NCI-H1436 treated with DMSO at 0.1 percent for 48 hours (cell line): ENCODE results near the gene TMEM100.
"Not testable (repeated sequence)": the region's sequence is repeated elsewhere in the genome, so short reads cannot be mapped to it uniquely, and the experiment has no call there.

Experiments
- DNase-seq: peaks from one replicate; lab custom pipeline; 2025; lab: John Stamatoyannopoulos, UW

TMEM100 gene

GRCh38 chr17:55687037-55687436 lies 35.6 kb downstream of the TMEM100 start:
- no peak for DNase-seq

GRCh38 chr17:55683550-55684315 lies 38.9 kb downstream of the TMEM100 start:
- DNase-seq, result no peak

GRCh38 chr17:55681342-55681700 lies 41.3 kb downstream of the TMEM100 start:
- DNase-seq, result no peak

- DNase-seq, result no peak
Measured at GRCh38 chr17:55680686-55681341, 41.9 kb downstream of the TMEM100 start.

- DNase-seq, result no peak
Measured at GRCh38 chr17:55677446-55677845, 45.2 kb downstream of the TMEM100 start.

GRCh38 chr17:55676274-55676673 lies 46.4 kb downstream of the TMEM100 start:
- DNase-seq, result no peak

- DNase-seq, result no peak
Measured at GRCh38 chr17:55673743-55674506, 48.7 kb downstream of the TMEM100 start.

GRCh38 chr17:55672585-55673501 lies 49.8 kb downstream of the TMEM100 start:
- DNase-seq, result no peak

GRCh38 chr17:55672010-55672409 lies 50.7 kb downstream of the TMEM100 start:
- not testable (repeated sequence) for DNase-seq
